G401 (cell line): Measurements from ENCODE around the gene PYY. TPM values are rescaled to one million over a fixed set of nuclear protein-coding genes. Genes with fewer than 3 reads are reported as not detected.
"Not testable (repeated sequence)": the region's sequence is repeated elsewhere in the genome, so short reads cannot be mapped to it uniquely, and the experiment has no call there.

ENCODE experiments used
- DNase-seq: peaks from one replicate; pipeline ENCODE4 v3.0.0-alpha.2; 2015; ENCODE audit warnings: low spot score
- in situ Hi-C: cut with HindIII; loops from 2 replicates; pipeline ENCODE4 v1.10.0; 2016; ENCODE audit warnings: low sequenced_read_pairs, mixed read lengths
- total RNA-seq: library from RNA; depleted of rRNA; stranded (reverse); fragments of >200 nt; shearing (Covaris generic); gene quantifications from 2 replicates; pipeline ENCODE4 v1.2.3, GENCODE V29; 2014

PYY gene
- total RNA-seq, 1 experiment from 2014 or later = not detected

GRCh38 chr17:43952351-43952723 is 1.4 kb downstream of the PYY start:
- in situ Hi-C loops = no loop called here
- DNase-seq = no peak

GRCh38 chr17:43951750-43952149 is 2.0 kb downstream of the PYY start:
- DNase-seq = no peak
- in situ Hi-C loops = no loop called here

- in situ Hi-C loops = no loop called here
- DNase-seq = no peak
These were observed 3.2 kb downstream of the PYY start for GRCh38 chr17:43950554-43950953.

- no peak for DNase-seq
- in situ Hi-C loops = no loop called here
These were observed 4.0 kb downstream of the PYY start for GRCh38 chr17:43949781-43950180.

GRCh38 chr17:43946781-43947180 is 7.0 kb downstream of the PYY start:
- in situ Hi-C loops = no loop called here

GRCh38 chr17:43945074-43945829 is 8.5 kb downstream of the PYY start:
- in situ Hi-C loops = no loop called here
- DNase-seq = no peak

More at GRCh38 chr17:43946781-43947180, 7.0 kb downstream of the PYY start:
- DNase-seq = no peak

- in situ Hi-C loops = no loop called here
- no peak for DNase-seq
These were observed 11.6 kb downstream of the PYY start, which contains the start of gene PPY for GRCh38 chr17:43942051-43942685. Gene PPY (minus strand): TSS chr17:43942476. CDS start chr17:43941654, 822 bp downstream.

- in situ Hi-C loops = no loop called here
- peak; percentile 9 for DNase-seq
These were observed 13.1 kb downstream of the PYY start for GRCh38 chr17:43940630-43941029.

- no peak for DNase-seq
- in situ Hi-C loops = no loop called here
These were observed 13.9 kb downstream of the PYY start for GRCh38 chr17:43939886-43940285.

- DNase-seq, in situ Hi-C loops: not testable (repeated sequence)
These were observed 14.3 kb downstream of the PYY start for GRCh38 chr17:43939452-43939851.

GRCh38 chr17:43938838-43939182 is 14.9 kb downstream of the PYY start:
- in situ Hi-C loops = no loop called here
- no peak for DNase-seq

- no peak for DNase-seq
- in situ Hi-C loops = no loop called here
These were observed 17.3 kb downstream of the PYY start for GRCh38 chr17:43936434-43936833.

- in situ Hi-C loops = no loop called here
- no peak for DNase-seq
These were observed 17.8 kb downstream of the PYY start for GRCh38 chr17:43935926-43936261.

GRCh38 chr17:43935204-43935925 is 18.4 kb downstream of the PYY start:
- no peak for DNase-seq
- in situ Hi-C loops = no loop called here

GRCh38 chr17:43932923-43933322 is 20.8 kb downstream of the PYY start:
- DNase-seq = no peak
- in situ Hi-C loops = no loop called here

GRCh38 chr17:43932357-43932756 is 21.4 kb downstream of the PYY start:
- in situ Hi-C loops = no loop called here
- DNase-seq = no peak

- in situ Hi-C loops = no loop called here
- no peak for DNase-seq
These were observed 22.6 kb downstream of the PYY start for GRCh38 chr17:43931062-43931571.

- DNase-seq = no peak
- in situ Hi-C loops = no loop called here
These were observed 25.1 kb downstream of the PYY start for GRCh38 chr17:43928609-43929008.

GRCh38 chr17:43927929-43928328 is 25.8 kb downstream of the PYY start:
- DNase-seq, in situ Hi-C loops: not testable (repeated sequence)
